Measurements from ENCODE around the gene SNED1.

Gene SNED1

GRCh38 chr2:240960309-240960970, 38.0 kb upstream of the SNED1 start:
- DNase-seq (ENCODE audit: low spot score): peak; percentile 47

GRCh38 chr2:240960971-240961876, 37.2 kb upstream of the SNED1 start:
- DNase-seq (ENCODE audit: low spot score): no peak

GRCh38 chr2:240961910-240962299, 36.5 kb upstream of the SNED1 start:
- no peak for DNase-seq (ENCODE audit: low spot score)

GRCh38 chr2:240962300-240963064, 35.9 kb upstream of the SNED1 start:
- peak; percentile 55 for DNase-seq (ENCODE audit: low spot score)

- DNase-seq (ENCODE audit: low spot score): no peak
Observed at GRCh38 chr2:240963065-240963867, 35.2 kb upstream of the SNED1 start.

- no peak for DNase-seq (ENCODE audit: low spot score)
Observed at GRCh38 chr2:240963868-240964703, 34.3 kb upstream of the SNED1 start.

- DNase-seq (ENCODE audit: low spot score): no peak
Observed at GRCh38 chr2:240964704-240965295, 33.6 kb upstream of the SNED1 start.

GRCh38 chr2:240965296-240965904, 33.0 kb upstream of the SNED1 start:
- no peak for DNase-seq (ENCODE audit: low spot score)

- no peak for DNase-seq (ENCODE audit: low spot score)
Observed at GRCh38 chr2:240965905-240966456, 32.4 kb upstream of the SNED1 start.

GRCh38 chr2:240966457-240966905, 31.9 kb upstream of the SNED1 start:
- no peak for DNase-seq (ENCODE audit: low spot score)

- peak; percentile 50 for DNase-seq (ENCODE audit: low spot score)
Observed at GRCh38 chr2:240966906-240967680, 31.3 kb upstream of the SNED1 start.

- no peak for DNase-seq (ENCODE audit: low spot score)
Observed at GRCh38 chr2:240967681-240968621, 30.5 kb upstream of the SNED1 start.

GRCh38 chr2:240968731-240969624, 29.4 kb upstream of the SNED1 start:
- DNase-seq (ENCODE audit: low spot score): peak; percentile 72

- no peak for DNase-seq (ENCODE audit: low spot score)
Observed at GRCh38 chr2:240970104-240970503, 28.3 kb upstream of the SNED1 start.

GRCh38 chr2:240970816-240971215, 27.6 kb upstream of the SNED1 start:
- DNase-seq (ENCODE audit: low spot score): no peak

- no peak for DNase-seq (ENCODE audit: low spot score)
Observed at GRCh38 chr2:240972201-240972600, 26.2 kb upstream of the SNED1 start.
